Measurements from ENCODE around the gene GCK. TPM values are rescaled to one million over a fixed set of nuclear protein-coding genes. Genes with fewer than 3 reads are reported as not detected.

GCK gene
- total and polyA plus RNA-seq, 2 of the 13 experiments (the other 11 are each of a cell fraction or from before 2014, with no cell fraction given), result not detected

DNA sequence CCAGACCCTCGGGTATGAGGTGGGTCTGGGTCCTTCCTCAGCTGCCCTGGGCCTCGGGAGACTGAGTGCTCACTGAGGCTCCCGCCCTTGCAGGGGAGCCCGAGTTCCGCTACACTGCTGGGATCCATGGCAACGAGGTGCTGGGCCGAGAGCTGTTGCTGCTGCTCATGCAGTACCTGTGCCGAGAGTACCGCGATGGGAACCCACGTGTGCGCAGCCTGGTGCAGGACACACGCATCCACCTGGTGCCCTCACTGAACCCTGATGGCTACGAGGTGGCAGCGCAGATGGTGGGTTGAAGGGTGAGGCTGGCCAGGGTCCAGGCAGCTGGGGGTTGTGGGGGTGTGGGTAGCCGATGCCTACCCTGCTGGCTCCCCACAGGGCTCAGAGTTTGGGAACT is 77.5 kb downstream of the GCK start:
- Histone ChIP-seq H3K27me3 (ENCODE audit: control insufficient read depth in 1 of 2, insufficient read depth in 2 of 2, low read length in 2 of 2) (peaks cover 3 to 21% of the 10 kb centered on the region in 2 experiments; a peak in 3 of 5 replicates), H3K4me3 (replicated peaks in 1 of 3; ENCODE audit: insufficient read depth in 1 of 3, low read depth in 2 of 3, low read length in 3 of 3) (no peak overlapping the region), H3K4me1 (ENCODE audit: insufficient read depth, low read length) (no peaks in the 10 kb centered on the region), H2AFZ (ENCODE audit: low read length) (no peak overlapping the region), H3K79me2 (ENCODE audit: insufficient read depth, low read length) (no peaks in the 10 kb centered on the region), H3K36me3 (replicated peaks in 1 of 2; ENCODE audit: control insufficient read depth in 1 of 2, insufficient read depth in 2 of 2, low read length in 2 of 2) (peaks cover 8 to 19% of the 10 kb centered on the region in 2 experiments; a peak in 4 of 5 replicates), H3K9me3 (ENCODE audit: low read length) (no peaks in the 10 kb centered on the region), H4K20me1 (ENCODE audit: insufficient read depth, low read length) (no peaks in the 10 kb centered on the region), H3K27ac (ENCODE audit: extremely low read length, insufficient read depth, low read length) (no peak overlapping the region), H3K9ac (ENCODE audit: insufficient read depth, low read depth, low read length) (no peak overlapping the region), H3K4me2 (ENCODE audit: low read depth, low read length) (no peak overlapping the region)
- ChIA-PET POLR2A (no interaction called here), CTCF (ENCODE audit: low intra/inter-chr PET ratio, low total read pairs) (no interaction called here)
- FAIRE-seq (no peak), DNase-seq (ENCODE audit: low spot score) (no peak), ATAC-seq (peak; percentile 8; the same call in 2 of the 3 replicates)
- intact Hi-C loops (cut with micrococcal nuclease; ENCODE audit: unreplicated experiment), result no loop called here
- WGBS (ENCODE audit: low lambda C conversion rate), result 33% methylated on average over 1 of the region's 16 CpGs
- no TSS peak for BruUV-seq (replicated peaks)
- TF ChIP-seq ZNF333 (CRISPR knock-in tag; IDR thresholded peaks at IDR 0.05; ENCODE audit: borderline replicate concordance), result no peak
- no peak for TF ChIP-seq ZNF350 (CRISPR knock-in tag; IDR thresholded peaks at IDR 0.05; ENCODE audit: borderline replicate concordance, low read depth)
- no peak for TF ChIP-seq ZNF776 (CRISPR knock-in tag; IDR thresholded peaks at IDR 0.05)
- TF ChIP-seq FIP1L1 (IDR thresholded peaks at IDR 0.05; ENCODE audit: borderline replicate concordance, insufficient read depth, low read depth, low read length), result no peak
- TF ChIP-seq ZNF280B (CRISPR knock-in tag; IDR thresholded peaks at IDR 0.05; ENCODE audit: borderline replicate concordance), result no peak
- TF ChIP-seq ZNF296 (CRISPR knock-in tag; conservative IDR thresholded peaks at IDR 0.05), result no peak
- in situ Hi-C loops (cut with HindIII; ENCODE audit: extremely low pct_ligation_motif_present, low pct_unique_long_range_greater_than_20kb), result no loop called here

All from HepG2 (cell line).